A673 (cell line): ENCODE data around the gene HERC2. TPM values are rescaled to one million over a fixed set of nuclear protein-coding genes. Genes with fewer than 3 reads are reported as not detected.

ENCODE experiments used
- BruUV-seq: library from RNA; stranded (reverse); fragments of 400-500 nt; replicated peaks from 2 replicates; lab custom pipeline; 2021; lab: Mats Ljungman, UMichigan
- CTCF ChIA-PET: fragments of 300-600 bp; sonication (Branson Sonifier 250); formaldehyde crosslinking; loops from one replicate; lab custom pipeline; 2022; ENCODE audit warnings: antibody characterized with exemption; lab: Charles Lee
- POLR2A ChIA-PET: fragments of 300-600 bp; sonication (Branson Sonifier 250); formaldehyde crosslinking; loops from one replicate; lab custom pipeline; 2022; ENCODE audit warnings: antibody characterized with exemption; ENCODE audit not compliant: low non-redundant PET; lab: Charles Lee
- DNase-seq: peaks from one replicate; pipeline ENCODE4 v3.0.0-alpha.2; 2015; ENCODE audit warnings: low spot score
- H3K27ac ChIP-seq: fragments of 200-600 bp; sonication (generic); 2 replicates; pipeline ENCODE4 v1.5.1; 2016; ENCODE audit warnings: mixed run types, low read depth, mild to moderate bottlenecking, mixed read lengths, antibody characterized with exemption, low read length; ENCODE audit not compliant: poor library complexity, severe bottlenecking
- H3K27me3 ChIP-seq: fragments of 200-600 bp; sonication (generic); replicated peaks from 2 replicates; pipeline ENCODE4 v1.6.1; 2017; ENCODE audit warnings: mixed run types, low read depth, mild to moderate bottlenecking, mixed read lengths, antibody characterized with exemption, low read length; ENCODE audit not compliant: insufficient read depth, poor library complexity
- H3K36me3 ChIP-seq: fragments of 200-600 bp; sonication (generic); 2 replicates; pipeline ENCODE4 v1.6.1; 2016; ENCODE audit warnings: mixed run types, mild to moderate bottlenecking, mixed read lengths, antibody characterized with exemption, low read length; ENCODE audit not compliant: insufficient read depth, poor library complexity, severe bottlenecking
- H3K4me1 ChIP-seq: fragments of 200-600 bp; sonication (generic); 2 replicates; pipeline ENCODE4 v1.6.1; 2017; ENCODE audit warnings: mixed run types, mild to moderate bottlenecking, mixed read lengths, antibody characterized with exemption, low read length; ENCODE audit not compliant: insufficient read depth, poor library complexity, severe bottlenecking
- H3K4me3 ChIP-seq: fragments of 200-600 bp; sonication (generic); 2 replicates; pipeline ENCODE4 v1.5.1; 2016; ENCODE audit warnings: low read depth, mixed run types, mild to moderate bottlenecking, mixed read lengths, low read length; ENCODE audit not compliant: poor library complexity, severe bottlenecking
- H3K9me3 ChIP-seq: fragments of 200-600 bp; sonication (generic); 2 replicates; pipeline ENCODE4 v1.6.1; 2016; ENCODE audit warnings: mixed run types, low read depth, mild to moderate bottlenecking, mixed read lengths, antibody characterized with exemption, low read length; ENCODE audit not compliant: poor library complexity, severe bottlenecking
- CTCF ChIP-seq: fragments of 300-800, 200-600 bp; sonication (generic); conservative IDR thresholded peaks from 2 replicates; pipeline ENCODE4 v1.5.1; 2017; ENCODE audit warnings: low read depth, mild to moderate bottlenecking, antibody characterized with exemption, low read length, moderate library complexity, mixed read lengths
- EZH2 ChIP-seq: fragments of 200-600 bp; sonication (generic); IDR thresholded peaks from 2 replicates; pipeline ENCODE4 v1.6.1; 2017; ENCODE audit warnings: borderline replicate concordance, low read depth, mild to moderate bottlenecking, mixed read lengths, antibody characterized with exemption, low read length; ENCODE audit not compliant: poor library complexity, severe bottlenecking
- intact Hi-C: fragments of 100-400 bp; cut with micrococcal nuclease; formaldehyde crosslinking; loops from one replicate; pipeline ENCODE4 v1.10.0; 2022; ENCODE audit not compliant: unreplicated experiment
- total RNA-seq: library from RNA; stranded (reverse); gene quantifications from 2 replicates; pipeline ENCODE4 v1.2.3, GENCODE V29; 2021

Gene HERC2
- total RNA-seq, 1 experiment from 2014 or later, result 86.1 TPM

- intact Hi-C loops, result no loop called here
- DNase-seq, result no peak
- TF ChIP-seq CTCF (no peak), EZH2 (no peak)
- H3K4me1 ChIP-seq, result peaks cover 8% of the 10 kb centered on the region
- ChIA-PET CTCF (no interaction called here), POLR2A (no interaction called here)
- no TSS peak for BruUV-seq
- no peaks in the 10 kb centered on the region for H3K9me3 ChIP-seq
- peaks cover 11% of the 10 kb centered on the region for H3K36me3 ChIP-seq
- peak overlapping the region; percentile 27 for H3K27ac ChIP-seq
- no peak overlapping the region for H3K4me3 ChIP-seq
- H3K27me3 ChIP-seq, result no peaks in the 10 kb centered on the region
These were observed 211.5 kb downstream of the HERC2 start for GRCh38 chr15:28110481-28110881.

- H3K27me3 ChIP-seq, result no peaks in the 10 kb centered on the region
- H3K4me3 ChIP-seq, result no peak overlapping the region
- peaks cover 11% of the 10 kb centered on the region for H3K36me3 ChIP-seq
- H3K9me3 ChIP-seq, result no peaks in the 10 kb centered on the region
- ChIA-PET POLR2A (no interaction called here), CTCF (no interaction called here)
- intact Hi-C loops, result no loop called here
- H3K27ac ChIP-seq, result peak overlapping the region; percentile 27
- TF ChIP-seq EZH2 (no peak), CTCF (no peak)
- DNase-seq, result no peak
- peaks cover 8% of the 10 kb centered on the region for H3K4me1 ChIP-seq
- no TSS peak for BruUV-seq
These were observed 212.1 kb downstream of the HERC2 start for GRCh38 chr15:28109626-28110455.

GRCh38 chr15:28107904-28108275 lies 214.1 kb downstream of the HERC2 start:
- CTCF ChIA-PET, result interaction anchor here (0.8 kb wide), 1 partner anchor 86 kb away, joined by 4 read pairs; no protein-coding TSS in a partner anchor
- Histone ChIP-seq H3K27me3 (no peaks in the 10 kb centered on the region), H3K9me3 (no peaks in the 10 kb centered on the region), H3K27ac (no peak overlapping the region), H3K4me1 (peaks cover 8% of the 10 kb centered on the region), H3K4me3 (no peak overlapping the region), H3K36me3 (peaks cover 11% of the 10 kb centered on the region)
- no TSS peak for BruUV-seq
- TF ChIP-seq EZH2 (no peak), CTCF (no peak)
- intact Hi-C loops, result no loop called here
- peak; percentile 33 for DNase-seq
- POLR2A ChIA-PET, result no interaction called here
